NCI-H345 treated with DMSO at 0.1 percent for 48 hours (cell line): ENCODE data around the gene CTNNA2.
A peak's percentile ranks its signal among the peaks of the same experiment; 100 is the strongest.

Source experiments
- DNase-seq: peaks from one replicate; lab custom pipeline; 2025; ENCODE audit not compliant: unreplicated experiment; lab: John Stamatoyannopoulos, UW

The CTNNA2 gene

GRCh38 chr2:80624062-80624461 lies 1111.2 kb downstream of the CTNNA2 start:
- no peak for DNase-seq

- no peak for DNase-seq
Observed at GRCh38 chr2:80634590-80634989, 1121.7 kb downstream of the CTNNA2 start.

- DNase-seq = no peak
Observed at GRCh38 chr2:80638783-80639182, 1125.9 kb downstream of the CTNNA2 start.

GRCh38 chr2:80642465-80642864 lies 1129.6 kb downstream of the CTNNA2 start:
- no peak for DNase-seq

GRCh38 chr2:80643598-80643997 lies 1130.7 kb downstream of the CTNNA2 start:
- DNase-seq = no peak

- DNase-seq = no peak
Observed at GRCh38 chr2:80651435-80651834, 1138.6 kb downstream of the CTNNA2 start.

GRCh38 chr2:80655265-80655664 lies 1142.4 kb downstream of the CTNNA2 start:
- DNase-seq = no peak

GRCh38 chr2:80670763-80671162 lies 1157.9 kb downstream of the CTNNA2 start:
- DNase-seq = peak; percentile 49

GRCh38 chr2:80687524-80687923 lies 1174.7 kb downstream of the CTNNA2 start:
- no peak for DNase-seq

GRCh38 chr2:80689106-80689505 lies 1176.3 kb downstream of the CTNNA2 start:
- no peak for DNase-seq
